ENCODE results near the gene COQ9. TPM values are rescaled to one million over a fixed set of nuclear protein-coding genes. Genes with fewer than 3 reads are reported as not detected.

The COQ9 gene
- total RNA-seq, 1 donor from 2014 or later, result 39.2 TPM

DNA sequence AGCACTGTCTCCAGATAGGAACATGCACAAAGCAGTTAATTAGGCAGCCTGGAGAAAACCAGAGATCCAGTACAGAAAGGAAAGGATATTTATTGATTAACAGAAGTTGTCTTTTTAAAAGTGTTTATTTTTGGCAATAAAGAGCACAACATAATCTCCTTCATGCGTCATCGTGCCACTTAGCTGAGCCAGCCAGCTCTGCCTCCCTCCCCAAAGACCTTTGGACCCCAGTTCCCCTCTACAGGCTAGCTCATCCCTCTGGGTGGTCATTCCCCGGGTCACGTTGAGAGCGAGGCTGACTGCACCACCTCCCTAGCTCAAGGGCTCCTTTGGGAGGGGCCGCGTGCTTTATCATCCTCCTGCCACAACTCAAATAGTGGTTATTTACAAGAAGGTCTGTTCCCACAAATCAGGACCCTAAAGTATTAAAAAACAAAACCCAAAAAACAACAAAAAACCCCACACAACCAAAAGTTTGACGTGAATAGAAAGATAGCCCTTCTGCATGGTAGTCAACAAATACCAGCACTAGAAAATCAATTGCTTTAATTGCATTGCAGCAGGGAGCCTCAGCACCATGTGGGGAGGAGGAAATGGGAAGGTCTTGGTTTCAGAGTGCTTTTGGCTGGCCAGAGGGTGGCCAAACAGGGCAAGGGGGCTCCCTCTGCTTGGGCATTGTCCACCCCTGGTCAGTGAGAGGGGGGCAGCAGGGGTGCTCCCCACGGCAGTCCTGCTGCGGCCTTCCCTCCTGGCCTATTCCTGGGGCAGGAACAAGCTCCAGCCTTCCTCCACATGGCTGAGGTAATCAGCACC lies 24.8 kb downstream of the COQ9 start:
- DNase-seq (ENCODE audit: low spot score), result no peak

DNA sequence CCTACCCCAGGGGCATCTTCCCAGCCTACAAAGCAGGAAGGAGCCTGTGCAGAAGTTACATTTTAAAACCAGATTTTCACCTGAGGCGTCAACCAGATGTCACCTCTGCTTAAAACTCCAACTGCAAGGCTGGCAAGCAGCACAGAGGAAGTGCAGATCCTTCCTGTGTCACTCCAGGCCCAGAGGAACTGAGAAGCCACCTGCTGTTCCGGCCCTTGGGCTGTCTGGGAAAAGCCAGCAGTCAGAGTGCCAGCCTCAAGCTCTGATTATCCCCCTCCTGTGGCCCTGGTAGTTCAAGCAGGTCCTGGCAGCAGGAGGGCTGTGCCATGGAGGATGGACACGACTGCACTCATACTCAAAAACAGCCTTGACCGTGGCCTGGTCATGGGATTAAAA lies 25.4 kb downstream of the COQ9 start:
- DNase-seq (ENCODE audit: low spot score), result no peak

DNA sequence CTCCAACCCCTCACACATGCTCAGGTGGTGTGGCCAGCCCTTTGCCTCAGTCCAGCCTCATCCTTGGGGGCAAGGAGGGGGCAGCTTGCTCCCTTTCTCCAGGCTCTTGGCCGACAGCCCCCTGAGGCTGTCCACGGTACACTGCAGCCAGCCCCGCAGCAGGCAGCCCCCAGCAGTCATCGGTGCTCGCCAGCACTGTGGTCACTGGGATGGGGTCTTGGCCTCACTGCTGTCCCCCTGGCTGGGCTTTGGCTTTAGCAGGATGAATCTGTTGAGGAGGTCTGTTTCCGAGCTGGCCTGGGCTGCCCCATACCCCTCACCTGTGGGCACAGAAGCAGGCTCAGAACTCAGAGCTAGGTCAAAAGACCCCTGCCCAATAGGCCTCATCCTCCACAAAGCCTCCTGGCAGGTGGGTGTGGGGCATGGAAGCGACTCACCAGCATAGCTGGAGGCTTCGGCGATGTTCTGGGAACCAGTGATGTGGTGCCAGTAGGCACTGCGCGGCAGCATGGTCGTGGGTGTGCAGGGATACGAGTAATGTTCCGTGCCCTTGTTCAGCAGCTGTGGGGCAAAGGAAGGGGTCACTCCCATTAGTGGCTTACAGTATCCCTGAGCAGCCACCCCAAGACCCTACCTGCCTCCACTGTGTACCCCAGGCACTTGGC lies 26.0 kb downstream of the COQ9 start:
- no peak for DNase-seq (ENCODE audit: low spot score)

GRCh38 chr16:57473906-57474305 lies 26.6 kb downstream of the COQ9 start:
- DNase-seq (ENCODE audit: low spot score), result no peak

DNA sequence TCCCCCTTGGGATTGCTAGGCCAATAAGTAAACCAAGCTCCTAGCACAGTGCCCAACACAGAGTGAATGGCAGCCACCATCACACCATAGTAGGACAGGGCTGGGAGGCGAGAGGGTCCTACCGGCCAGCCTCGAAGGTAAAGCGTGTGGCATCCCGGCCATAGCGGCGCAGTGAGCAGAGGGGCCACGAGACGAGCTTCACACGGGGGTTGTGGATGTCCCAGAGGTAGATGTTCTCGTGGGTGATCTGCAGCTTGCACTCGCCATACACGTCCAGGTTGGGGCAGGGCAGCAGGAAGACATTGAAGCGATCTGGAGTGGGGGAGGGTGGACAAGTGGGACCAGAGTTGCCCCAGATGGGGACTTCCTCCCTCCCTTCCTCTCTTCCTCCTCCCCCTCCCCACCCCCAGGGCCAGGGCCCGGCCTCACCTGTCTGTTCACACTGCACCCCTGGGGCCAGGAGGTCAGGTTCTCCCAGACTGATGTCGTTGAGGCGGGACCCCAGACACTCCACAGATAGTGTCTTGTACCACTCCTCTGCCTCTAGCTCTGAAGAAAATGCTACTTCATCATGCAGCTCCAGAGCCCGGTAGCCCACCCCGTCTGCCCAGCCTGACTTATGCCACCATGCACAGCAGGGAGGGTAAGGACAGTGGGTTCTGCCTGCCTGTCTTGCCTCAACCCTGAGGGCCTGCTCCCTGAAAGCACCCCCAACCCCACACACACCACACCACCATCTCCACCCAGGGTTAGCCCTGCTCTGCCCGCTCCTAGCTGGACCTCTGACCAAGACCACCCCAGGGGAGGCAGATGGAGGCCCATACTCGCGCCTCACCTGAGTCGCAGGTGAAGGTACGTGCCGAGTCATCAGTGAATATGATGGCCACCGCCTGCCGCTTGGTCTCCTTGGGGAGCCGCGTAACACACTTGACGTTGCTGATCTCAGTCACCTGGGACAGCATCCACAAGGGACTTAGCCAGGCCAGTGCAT lies 27.7 kb downstream of the COQ9 start:
- DNase-seq (ENCODE audit: low spot score), result no peak

DNA sequence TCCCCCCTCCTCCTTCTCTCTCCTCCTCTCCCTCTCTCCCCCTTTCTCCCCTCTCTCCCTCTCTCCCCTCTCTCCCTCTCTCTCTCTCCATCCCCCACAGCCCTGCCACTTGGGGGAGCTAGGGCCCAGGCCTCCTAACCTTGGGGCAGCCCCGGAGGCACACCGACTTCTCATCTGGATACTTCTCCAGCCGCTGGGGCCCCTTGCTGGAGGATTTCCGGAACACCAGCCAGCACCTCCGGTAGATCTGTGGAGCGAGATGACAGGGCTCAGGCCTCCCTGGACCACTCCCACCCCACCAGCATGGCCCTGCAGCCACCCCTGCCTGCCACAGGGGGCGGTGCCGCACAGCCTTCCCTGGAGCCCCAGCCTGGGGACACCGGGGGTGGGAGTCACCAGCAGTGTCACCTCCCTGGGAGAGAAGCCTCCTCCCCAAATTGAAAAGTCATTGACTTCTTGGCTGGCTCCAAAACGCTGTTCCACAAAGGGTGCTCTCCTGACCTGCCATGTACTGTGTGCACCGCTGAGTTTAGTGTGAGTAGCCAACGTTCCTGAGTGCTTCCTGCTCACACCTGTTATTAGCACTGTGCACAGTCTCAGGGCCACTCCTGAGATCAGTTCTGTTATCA lies 28.5 kb downstream of the COQ9 start:
- no peak for DNase-seq (ENCODE audit: low spot score)

- DNase-seq (ENCODE audit: low spot score), result peak; percentile 72
Observed at GRCh38 chr16:57476546-57477410, 29.5 kb downstream of the COQ9 start.

DNA sequence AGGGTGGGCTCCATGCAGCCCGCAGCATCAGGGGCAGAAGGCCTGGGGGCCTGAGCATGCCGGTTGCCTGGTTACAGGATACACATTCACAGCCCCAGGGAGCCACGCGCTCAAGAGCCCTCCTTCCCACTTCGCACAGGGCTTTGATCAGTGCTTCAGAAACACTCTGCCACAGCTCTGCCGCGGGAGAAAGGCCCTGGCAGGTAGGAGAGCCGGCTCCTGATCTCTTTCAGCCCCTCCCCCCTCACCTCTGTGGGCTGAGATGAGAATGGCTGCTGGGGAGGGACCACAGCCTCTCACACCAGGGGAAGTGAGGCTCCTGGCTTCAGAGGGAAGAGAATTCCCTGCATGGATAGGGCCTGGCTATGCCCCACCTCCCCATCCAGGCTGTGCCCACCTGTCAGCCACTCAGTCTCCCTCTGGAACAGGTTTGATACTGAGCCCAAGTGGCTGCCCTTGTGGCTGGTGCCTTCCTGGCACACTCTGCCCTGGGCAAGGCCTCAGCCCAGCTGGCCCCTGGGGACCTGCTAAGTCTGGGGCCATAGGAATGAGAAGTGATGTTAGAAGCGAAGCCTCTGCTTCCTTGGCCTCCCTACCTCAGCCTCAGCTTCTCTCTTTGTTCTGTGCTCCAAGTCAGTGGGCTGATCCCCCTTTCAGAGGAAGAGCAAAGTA lies 30.4 kb downstream of the COQ9 start:
- DNase-seq (ENCODE audit: low spot score), result peak; percentile 81

DNA sequence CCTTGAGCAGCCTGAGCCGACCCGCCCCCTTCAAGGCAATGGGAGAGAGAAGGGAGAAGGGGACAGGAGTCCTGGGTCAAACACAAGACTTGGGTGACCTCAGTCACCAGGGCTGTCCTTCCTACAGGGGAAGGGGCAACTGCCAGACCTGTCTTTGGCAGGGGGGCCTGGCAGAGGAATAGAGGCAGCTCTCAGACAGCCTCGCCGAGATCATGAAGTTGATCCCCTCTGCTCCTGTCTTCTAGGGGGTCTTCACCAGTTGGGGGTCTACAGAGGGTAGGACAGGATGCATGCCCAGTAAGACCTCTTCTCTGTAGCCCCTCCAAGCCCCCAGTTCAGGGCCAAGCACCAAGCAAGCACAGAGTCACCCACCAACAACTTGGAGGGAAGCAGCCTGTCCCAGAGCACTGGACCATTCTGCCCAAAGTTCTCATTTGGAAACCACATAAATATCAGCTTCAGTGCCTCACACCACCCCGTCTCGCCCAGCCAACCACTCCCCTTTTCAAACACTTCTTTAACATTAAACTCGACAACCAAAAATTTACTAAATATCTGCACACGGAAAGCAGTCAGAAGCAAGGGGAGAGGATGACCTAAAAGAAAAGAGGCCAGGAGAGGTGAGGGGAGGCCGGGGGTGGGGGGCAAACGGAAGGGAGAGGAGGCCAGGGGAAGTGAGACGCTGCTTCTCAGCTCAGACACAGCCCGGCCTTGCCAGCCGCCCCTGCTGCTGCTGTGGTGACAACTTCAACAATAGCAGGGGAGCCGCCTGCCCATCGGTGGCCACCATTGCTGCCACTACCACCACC lies 31.3 kb downstream of the COQ9 start:
- DNase-seq (ENCODE audit: low spot score), result peak; percentile 49

- DNase-seq (ENCODE audit: low spot score), result peak; percentile 87
Observed at GRCh38 chr16:57479205-57479975, 32.1 kb downstream of the COQ9 start.

- peak; percentile 92 for DNase-seq (ENCODE audit: low spot score)
Observed at GRCh38 chr16:57479976-57480753, 32.9 kb downstream of the COQ9 start.

- peak; percentile 64 for DNase-seq (ENCODE audit: low spot score)
Observed at GRCh38 chr16:57480754-57481230, 33.5 kb downstream of the COQ9 start.

GRCh38 chr16:57481421-57481820 lies 34.1 kb downstream of the COQ9 start:
- DNase-seq (ENCODE audit: low spot score), result peak; percentile 43

- DNase-seq (ENCODE audit: low spot score), result peak; percentile 88
Observed at GRCh38 chr16:57482845-57483545, 35.7 kb downstream of the COQ9 start.

DNA sequence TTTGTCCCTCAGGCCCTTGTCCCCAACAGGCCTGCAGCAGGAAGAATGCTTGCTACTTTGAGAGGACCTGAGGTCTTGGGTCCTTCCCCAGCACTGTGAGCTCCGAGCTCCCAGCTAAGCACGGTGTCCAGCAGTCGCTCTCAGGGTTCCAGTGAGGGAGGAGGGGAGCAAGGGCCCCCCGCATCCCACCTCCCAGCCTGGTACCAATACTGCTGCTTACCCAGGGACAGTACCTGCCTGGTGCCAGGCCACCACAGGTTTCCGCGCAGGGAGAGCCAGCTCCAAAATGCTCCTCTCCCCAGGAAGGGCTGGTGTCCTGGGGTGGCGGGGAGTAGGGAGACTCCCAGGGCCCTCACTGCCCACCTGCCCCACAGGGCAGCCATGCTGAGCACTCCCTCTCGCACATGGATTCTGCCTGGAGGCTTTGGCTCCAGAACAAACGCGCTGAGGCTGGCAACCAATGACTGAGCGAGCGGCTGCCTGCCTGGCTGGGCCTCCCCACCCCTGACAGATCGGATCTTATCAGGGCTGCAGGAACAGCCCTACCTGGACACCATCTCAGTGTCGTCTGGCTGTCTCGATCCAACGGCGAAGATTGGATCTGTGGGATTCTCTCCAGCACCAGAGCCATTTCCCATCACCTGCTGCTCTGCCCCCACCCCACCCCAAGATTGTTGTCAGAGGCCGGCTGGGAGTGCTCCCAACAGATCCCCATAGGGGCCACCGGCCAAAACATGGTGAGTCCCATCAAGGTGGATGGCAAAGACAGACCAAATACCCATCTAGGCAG lies 36.6 kb downstream of the COQ9 start:
- peak; percentile 89 for DNase-seq (ENCODE audit: low spot score)
